GM10248 (cell line): ENCODE measurements around the gene PPY.

Experiments
- CTCF ChIA-PET: fragments of 300-600 bp; sonication (Branson Sonifier 250); formaldehyde crosslinking; extraction: SDS; loops from one replicate; lab custom pipeline; 2021; ENCODE audit warnings: antibody characterized with exemption; lab: Yijun Ruan, JAX
- POLR2A ChIA-PET: fragments of 350-650 bp; sonication (Branson Sonifier 250); formaldehyde crosslinking; extraction: SDS; loops from one replicate; lab custom pipeline; 2020; ENCODE audit warnings: antibody characterized with exemption; lab: Yijun Ruan, JAX
- DNase-seq: peaks from one replicate; pipeline ENCODE4 v3.0.0; 2012; ENCODE audit errors: extremely low spot score
- CTCF ChIP-seq: IDR thresholded peaks from 2 replicates; pipeline ENCODE4 v1.5.1; 2012; ENCODE audit warnings: mild to moderate bottlenecking, low read depth; ENCODE audit errors: extremely low read depth, missing control alignments, control extremely low read depth

The PPY gene

GRCh38 chr17:43936434-43936833, 5.8 kb downstream of the PPY start:
- POLR2A ChIA-PET: no interaction called here
- no peak for DNase-seq
- TF ChIP-seq CTCF: no peak
- CTCF ChIA-PET: interaction anchor here (1.1 to 1.2 kb wide), 2 partner anchors 11 to 12 kb away, joined by 3 read pairs; no protein-coding TSS in a partner anchor

- CTCF ChIA-PET: interaction anchor here (1.1 to 1.2 kb wide), 2 partner anchors 10 to 12 kb away, joined by 3 read pairs; no protein-coding TSS in a partner anchor
- no peak for DNase-seq
- POLR2A ChIA-PET: no interaction called here
- no peak for TF ChIP-seq CTCF
Measured at GRCh38 chr17:43935926-43936261, 6.4 kb downstream of the PPY start.

- CTCF ChIA-PET: interaction anchor here (1.0 kb wide), 1 partner anchor 9 kb away, joined by 3 read pairs; no protein-coding TSS in a partner anchor
- POLR2A ChIA-PET: interaction anchor here (0.8 kb wide), 1 partner anchor 25 kb away, joined by 4 read pairs; no protein-coding TSS in a partner anchor
- TF ChIP-seq CTCF: no peak
- no peak for DNase-seq
Measured at GRCh38 chr17:43935204-43935925, 6.9 kb downstream of the PPY start.

GRCh38 chr17:43932923-43933322, 9.4 kb downstream of the PPY start:
- no peak for TF ChIP-seq CTCF
- CTCF ChIA-PET: interaction anchor here (1.1 to 5.0 kb wide), 2 partner anchors 8 to 11 kb away, joined by 3 to 26 read pairs; no protein-coding TSS in a partner anchor
- no peak for DNase-seq
- POLR2A ChIA-PET: no interaction called here

- DNase-seq: no peak
- ChIA-PET POLR2A (no interaction called here), CTCF (interaction anchor here (5.0 kb wide), 1 partner anchor 11 kb away, joined by 26 read pairs; no protein-coding TSS in a partner anchor)
- no peak for TF ChIP-seq CTCF
Measured at GRCh38 chr17:43932357-43932756, 9.9 kb downstream of the PPY start.

GRCh38 chr17:43931062-43931571, 11.2 kb downstream of the PPY start:
- TF ChIP-seq CTCF: no peak
- no peak for DNase-seq
- ChIA-PET POLR2A (no interaction called here), CTCF (interaction anchor here (0.8 to 5.0 kb wide), 3 partner anchors 12 to 112 kb away, joined by 3 to 26 read pairs (median 5); no protein-coding TSS in a partner anchor)
